HCT116 (cell line): ENCODE data around the gene EPG5. TPM values are rescaled to one million over a fixed set of nuclear protein-coding genes. Genes with fewer than 3 reads are reported as not detected.

ENCODE experiments used
- ATAC-seq: fragments of 200-7000 bp; cut with Tn5 transposase; 2 replicates; pipeline ENCODE4 v1.9.1; 2020; ENCODE audit warnings: mild to moderate bottlenecking, moderate library complexity
- BruUV-seq: library from RNA; stranded (reverse); fragments of 400-500 nt; replicated peaks from 2 replicates; lab custom pipeline; 2021; lab: Mats Ljungman, UMichigan
- CTCF ChIA-PET: fragments of 300-600 bp; sonication (Branson Sonifier 250); formaldehyde crosslinking; loops from one replicate; lab custom pipeline; 2021; ENCODE audit warnings: antibody characterized with exemption; lab: Charles Lee
- POLR2A ChIA-PET: fragments of 300-600, 350-600 bp; sonication (Branson Sonifier 250); formaldehyde crosslinking; loops from one replicate; lab custom pipeline; 2021; ENCODE audit warnings: antibody characterized with exemption; lab: Charles Lee
- RAD21 ChIA-PET, 2 experiments: fragments of 300-600 bp; sonication (Branson Sonifier 250); formaldehyde crosslinking; loops; one replicate each; lab custom pipeline; 2023; ENCODE audit warnings: low total read pairs in 2 of 2; ENCODE audit not compliant: uncharacterized antibody in 2 of 2, unreplicated experiment in 2 of 2, low non-redundant PET in 1 of 2; lab: Charles Lee
- DNase-seq: peaks from one replicate; pipeline ENCODE4 v3.0.0-alpha.2; 2010; ENCODE audit warnings: low read depth, low spot score
- H2AFZ ChIP-seq: fragments of 200-600 bp; shearing (Covaris generic), sonication (generic); 2 replicates; pipeline ENCODE4 v1.6.1; 2017; ENCODE audit warnings: low read depth, mixed run types, mixed read lengths, antibody characterized with exemption, low read length; ENCODE audit not compliant: poor library complexity, severe bottlenecking
- H3K27ac ChIP-seq: 2 replicates; pipeline ENCODE4 v1.5.1; 2012; ENCODE audit warnings: low read depth, low read length
- H3K27me3 ChIP-seq: fragments of 200-600 bp; sonication (generic); 2 replicates; pipeline ENCODE4 v1.6.1; 2016; ENCODE audit warnings: mixed run types, low read length, mixed read lengths; ENCODE audit not compliant: insufficient read depth
- H3K36me3 ChIP-seq, 2 experiments: fragments of 200-500 bp in 1 of 2; fragments of 200-600 bp in 1 of 2; sonication (Bioruptor generic) in 1 of 2; sonication (generic) in 1 of 2; 2 replicates each; pipeline versions ENCODE4 v1.5.1 to v1.6.1; 2014 to 2016; ENCODE audit warnings: low read length in 2 of 2, inconsistent platforms in 1 of 2, mixed read lengths in 1 of 2, mixed run types in 1 of 2; ENCODE audit not compliant: insufficient read depth in 2 of 2, control insufficient read depth in 1 of 2
- H3K4me1 ChIP-seq, 2 experiments: fragments of 200-600 bp in 1 of 2; sonication (generic) in 1 of 2; 2 replicates each; pipeline versions ENCODE4 v1.5.1 to v1.6.1; 2012 to 2017; ENCODE audit warnings: low read length in 2 of 2, inconsistent platforms in 1 of 2, mild to moderate bottlenecking in 1 of 2, mixed read lengths in 1 of 2, mixed run types in 1 of 2, moderate library complexity in 1 of 2; ENCODE audit not compliant: insufficient read depth in 2 of 2, control insufficient read depth in 1 of 2
- H3K4me2 ChIP-seq: fragments of 200-600 bp; sonication (generic); 2 replicates; pipeline ENCODE4 v1.6.1; 2017; ENCODE audit warnings: mixed run types, low read length, mixed read lengths
- H3K4me3 ChIP-seq, 2 experiments: fragments of 200-600 bp in 1 of 2; sonication (generic) in 1 of 2; replicated peaks in 1 of 2; 2 replicates each; pipeline ENCODE4 v1.5.1; 2011 to 2016; ENCODE audit warnings: low read length in 2 of 2, control low read depth in 1 of 2, low read depth in 1 of 2, mild to moderate bottlenecking in 1 of 2, mixed read lengths in 1 of 2, mixed run types in 1 of 2
- H3K79me2 ChIP-seq: fragments of 200-600 bp; sonication (generic); 2 replicates; pipeline ENCODE4 v1.6.1; 2017; ENCODE audit warnings: mild to moderate bottlenecking, mixed run types, low read length, moderate library complexity, mixed read lengths; ENCODE audit not compliant: insufficient read depth
- H3K9ac ChIP-seq: fragments of 200-600 bp; sonication (generic); 2 replicates; pipeline ENCODE4 v1.6.1; 2016; ENCODE audit warnings: low read length, mixed read lengths
- H3K9me2 ChIP-seq: fragments of 200-600 bp; sonication (generic), shearing (Covaris generic); 2 replicates; pipeline ENCODE4 v1.6.1; 2017; ENCODE audit warnings: mixed run types, mild to moderate bottlenecking, moderate library complexity; ENCODE audit not compliant: insufficient read depth
- H3K9me3 ChIP-seq, 2 experiments: fragments of 200-500 bp in 1 of 2; fragments of 200-600 bp in 1 of 2; sonication (Bioruptor generic) in 1 of 2; sonication (generic) in 1 of 2; 2 replicates each; pipeline ENCODE4 v1.6.1; 2014 to 2017; ENCODE audit warnings: low read length in 2 of 2, mixed read lengths in 2 of 2, inconsistent platforms in 1 of 2, low read depth in 1 of 2, mild to moderate bottlenecking in 1 of 2, mixed run types in 1 of 2, moderate library complexity in 1 of 2; ENCODE audit not compliant: control insufficient read depth in 1 of 2, insufficient read depth in 1 of 2
- H4K20me1 ChIP-seq: fragments of 200-600 bp; sonication (generic), shearing (Covaris generic); 2 replicates; pipeline ENCODE4 v1.6.1; 2017; ENCODE audit warnings: mixed run types, mild to moderate bottlenecking, moderate library complexity; ENCODE audit not compliant: insufficient read depth
- CBX3 ChIP-seq: IDR thresholded peaks from 2 replicates; pipeline ENCODE4 v1.6.1; 2012; ENCODE audit warnings: low read depth
- CEBPB ChIP-seq: IDR thresholded peaks from 2 replicates; pipeline ENCODE4 v1.6.1; 2012; ENCODE audit warnings: low read depth
- EZH2phosphoT487 ChIP-seq: fragments of 200-600 bp; IDR thresholded peaks from 2 replicates; pipeline ENCODE4 v1.6.1; 2018; ENCODE audit warnings: antibody characterized with exemption, borderline replicate concordance
- JUND ChIP-seq: IDR thresholded peaks from 2 replicates; pipeline ENCODE4 v1.6.1; 2012
- POLR2AphosphoS5 ChIP-seq: IDR thresholded peaks from 2 replicates; pipeline ENCODE4 v1.6.1; 2011; ENCODE audit warnings: mild to moderate bottlenecking, low read depth, low read length, moderate library complexity
- SIN3A ChIP-seq: IDR thresholded peaks from 2 replicates; pipeline ENCODE4 v1.6.1; 2012; ENCODE audit warnings: low read depth
- SP1 ChIP-seq: IDR thresholded peaks from 2 replicates; pipeline ENCODE4 v1.6.1; 2012; ENCODE audit warnings: low read depth
- ZFX ChIP-seq: fragments of 450-650 bp; IDR thresholded peaks from 2 replicates; pipeline ENCODE4 v1.6.1; 2017
- ZNF274 ChIP-seq: fragments of 200-500 bp; sonication (Bioruptor generic); IDR thresholded peaks from 2 replicates; pipeline ENCODE4 v1.6.1; 2014; ENCODE audit warnings: mild to moderate bottlenecking, low read depth, low read length, inconsistent platforms
- intact Hi-C: fragments of 100-400 bp; cut with micrococcal nuclease; formaldehyde crosslinking; loops from 2 replicates; pipeline ENCODE4 v1.10.0; 2022
- total RNA-seq: library from RNA; stranded (reverse); gene quantifications from one replicate; pipeline ENCODE4 v1.2.1, GENCODE V29; 2021; ENCODE audit not compliant: unreplicated experiment
- TF ChIP-seq, protein P1 (sequence below): IDR thresholded peaks from 2 replicates; pipeline ENCODE4 v1.6.1; 2011; ENCODE audit warnings: mild to moderate bottlenecking, low read length, moderate library complexity; ENCODE audit not compliant: insufficient replicate concordance; ENCODE audit errors: extremely low read depth
- TF ChIP-seq, protein P2 (sequence below): IDR thresholded peaks from 2 replicates; pipeline ENCODE4 v1.6.1; 2012

EPG5 gene
- total RNA-seq, 1 experiment from 2014 or later, result 12.9 TPM

DNA sequence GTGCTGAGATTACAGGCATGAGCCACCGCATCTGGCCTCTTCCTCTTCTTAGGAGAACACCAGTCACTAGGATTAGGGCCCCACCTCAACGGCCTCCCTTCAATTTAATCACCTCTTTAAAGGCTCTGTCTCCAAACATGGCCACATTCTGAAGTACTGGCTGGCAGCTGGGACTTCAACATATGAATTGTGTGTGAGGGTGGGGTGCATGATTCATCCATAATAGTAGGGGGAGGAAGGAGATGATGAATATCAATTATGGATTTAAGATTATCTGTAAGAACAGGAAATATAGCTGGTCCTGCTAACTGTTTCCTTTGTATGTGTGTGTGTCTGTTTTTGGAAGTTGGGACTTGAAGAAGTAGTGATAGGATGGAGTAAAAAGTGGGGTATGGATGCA, 14.7 kb upstream of the EPG5 start:
- H3K9me3 ChIP-seq, result no peaks in the 10 kb centered on the region
- ChIA-PET CTCF (interaction anchor here (0.7 to 1.5 kb wide), 2 partner anchors 92 kb away, joined by 3 read pairs; no protein-coding TSS in a partner anchor), POLR2A (no interaction called here), RAD21 (no interaction called here)
- H3K9me2 ChIP-seq, result no peaks in the 10 kb centered on the region
- H3K4me3 ChIP-seq, result no peak overlapping the region
- H3K9ac ChIP-seq, result no peak overlapping the region
- no peak overlapping the region for H3K4me2 ChIP-seq
- no peaks in the 10 kb centered on the region for H3K27me3 ChIP-seq
- H2AFZ ChIP-seq, result no peak overlapping the region
- H3K27ac ChIP-seq, result no peak overlapping the region
- H4K20me1 ChIP-seq, result no peaks in the 10 kb centered on the region
- intact Hi-C loops, result no loop called here
- ATAC-seq (no peak), DNase-seq (no peak)
- H3K4me1 ChIP-seq, result no peaks in the 10 kb centered on the region
- no peaks in the 10 kb centered on the region for H3K36me3 ChIP-seq
- TF ChIP-seq SIN3A, result no peak
- no peak for TF ChIP-seq EZH2phosphoT487
- TF ChIP-seq JUND, result no peak
- no peak for TF ChIP-seq POLR2AphosphoS5
- no peak for TF ChIP-seq CEBPB
- TF ChIP-seq, protein P1, sequence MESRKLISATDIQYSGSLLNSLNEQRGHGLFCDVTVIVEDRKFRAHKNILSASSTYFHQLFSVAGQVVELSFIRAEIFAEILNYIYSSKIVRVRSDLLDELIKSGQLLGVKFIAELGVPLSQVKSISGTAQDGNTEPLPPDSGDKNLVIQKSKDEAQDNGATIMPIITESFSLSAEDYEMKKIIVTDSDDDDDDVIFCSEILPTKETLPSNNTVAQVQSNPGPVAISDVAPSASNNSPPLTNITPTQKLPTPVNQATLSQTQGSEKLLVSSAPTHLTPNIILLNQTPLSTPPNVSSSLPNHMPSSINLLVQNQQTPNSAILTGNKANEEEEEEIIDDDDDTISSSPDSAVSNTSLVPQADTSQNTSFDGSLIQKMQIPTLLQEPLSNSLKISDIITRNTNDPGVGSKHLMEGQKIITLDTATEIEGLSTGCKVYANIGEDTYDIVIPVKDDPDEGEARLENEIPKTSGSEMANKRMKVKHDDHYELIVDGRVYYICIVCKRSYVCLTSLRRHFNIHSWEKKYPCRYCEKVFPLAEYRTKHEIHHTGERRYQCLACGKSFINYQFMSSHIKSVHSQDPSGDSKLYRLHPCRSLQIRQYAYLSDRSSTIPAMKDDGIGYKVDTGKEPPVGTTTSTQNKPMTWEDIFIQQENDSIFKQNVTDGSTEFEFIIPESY, result no peak
- TF ChIP-seq CBX3, result no peak
- TF ChIP-seq, protein P2, sequence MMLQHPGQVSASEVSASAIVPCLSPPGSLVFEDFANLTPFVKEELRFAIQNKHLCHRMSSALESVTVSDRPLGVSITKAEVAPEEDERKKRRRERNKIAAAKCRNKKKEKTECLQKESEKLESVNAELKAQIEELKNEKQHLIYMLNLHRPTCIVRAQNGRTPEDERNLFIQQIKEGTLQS, result no peak
- no peaks in the 10 kb centered on the region for H3K79me2 ChIP-seq
- BruUV-seq, result no TSS peak

DNA sequence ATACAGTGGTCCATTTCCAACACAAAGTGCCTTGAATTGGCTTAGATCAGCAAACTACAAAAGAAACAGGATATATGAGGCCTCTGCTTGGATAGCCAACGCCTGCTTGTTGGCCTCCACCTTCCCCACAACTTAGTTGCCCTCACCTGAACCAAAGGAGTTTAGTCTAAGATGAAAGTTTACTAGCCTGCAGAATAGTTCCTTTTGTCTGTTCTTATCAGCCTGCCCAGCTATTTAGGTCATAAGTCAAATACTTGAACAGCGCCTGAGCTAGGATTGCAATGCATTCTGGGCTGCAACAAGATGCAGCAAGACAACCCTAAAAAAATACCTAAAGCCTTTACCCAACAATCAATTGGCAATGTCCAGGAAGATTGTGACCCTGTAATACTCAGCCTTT, 13.1 kb upstream of the EPG5 start:
- CTCF ChIA-PET, result no interaction called here
- Histone ChIP-seq H3K4me1 (no peaks in the 10 kb centered on the region), H3K9ac (no peak overlapping the region), H3K4me3 (no peak overlapping the region), H2AFZ (no peak overlapping the region), H3K9me2 (no peaks in the 10 kb centered on the region), H3K9me3 (no peaks in the 10 kb centered on the region), H3K27ac (no peak overlapping the region), H3K27me3 (no peaks in the 10 kb centered on the region), H3K4me2 (no peak overlapping the region), H3K79me2 (no peaks in the 10 kb centered on the region), H4K20me1 (no peaks in the 10 kb centered on the region), H3K36me3 (no peaks in the 10 kb centered on the region)
- RAD21 ChIA-PET, result no interaction called here
- POLR2A ChIA-PET, result no interaction called here
- no peak for ATAC-seq
- no peak for TF ChIP-seq CEBPB
- no peak for TF ChIP-seq CBX3
- TF ChIP-seq JUND, result no peak
- TF ChIP-seq, protein P1, result no peak
- no peak for TF ChIP-seq ZNF274
- no peak for TF ChIP-seq ZFX
- no peak for TF ChIP-seq SP1
- intact Hi-C loops, result no loop called here
- DNase-seq, result no peak
- BruUV-seq, result no TSS peak
